Neural crest cell (in vitro differentiated cells): Measurements from ENCODE around the gene HEXD. TPM values are rescaled to one million over a fixed set of nuclear protein-coding genes. Genes with fewer than 3 reads are reported as not detected.
"Not testable (repeated sequence)": the region's sequence is repeated elsewhere in the genome, so short reads cannot be mapped to it uniquely, and the experiment has no call there.

ENCODE experiments used
- DNase-seq: peaks from one replicate; pipeline ENCODE4 v3.0.0; 2021; ENCODE audit warnings: low read depth, mixed read lengths, low spot score
- H3K27ac Mint-ChIP-seq: one replicate; pipeline ENCODE4 v1.8.0; 2021; ENCODE audit warnings: mild to moderate bottlenecking, mixed read lengths; ENCODE audit not compliant: unreplicated experiment
- H3K27me3 Mint-ChIP-seq: 2 replicates; pipeline ENCODE4 v1.8.0; 2021; ENCODE audit warnings: low read depth, mild to moderate bottlenecking, mixed read lengths
- H3K36me3 Mint-ChIP-seq: 2 replicates; pipeline ENCODE4 v1.8.0; 2021; ENCODE audit warnings: low read depth, mild to moderate bottlenecking, mixed read lengths
- H3K4me1 Mint-ChIP-seq: 2 replicates; pipeline ENCODE4 v1.8.0; 2021; ENCODE audit warnings: mixed read lengths
- H3K4me3 Mint-ChIP-seq: one replicate; pipeline ENCODE4 v1.8.0; 2021; ENCODE audit warnings: mild to moderate bottlenecking, mixed read lengths
- H3K9me3 Mint-ChIP-seq: 2 replicates; pipeline ENCODE4 v1.8.0; 2021; ENCODE audit warnings: mixed read lengths
- total RNA-seq: library from RNA; stranded (reverse); gene quantifications from 2 replicates; pipeline ENCODE4 v1.2.1, GENCODE V29; 2021
- TF ChIP-seq, protein P1 (sequence below): fragments of 200-600 bp; sonication (generic); conservative IDR thresholded peaks from 2 replicates; pipeline ENCODE4 v1.5.0; 2021; ENCODE audit warnings: antibody characterized with exemption, mild to moderate bottlenecking

Gene HEXD
- total RNA-seq, 1 donor from 2014 or later, result 48.5 TPM

DNA sequence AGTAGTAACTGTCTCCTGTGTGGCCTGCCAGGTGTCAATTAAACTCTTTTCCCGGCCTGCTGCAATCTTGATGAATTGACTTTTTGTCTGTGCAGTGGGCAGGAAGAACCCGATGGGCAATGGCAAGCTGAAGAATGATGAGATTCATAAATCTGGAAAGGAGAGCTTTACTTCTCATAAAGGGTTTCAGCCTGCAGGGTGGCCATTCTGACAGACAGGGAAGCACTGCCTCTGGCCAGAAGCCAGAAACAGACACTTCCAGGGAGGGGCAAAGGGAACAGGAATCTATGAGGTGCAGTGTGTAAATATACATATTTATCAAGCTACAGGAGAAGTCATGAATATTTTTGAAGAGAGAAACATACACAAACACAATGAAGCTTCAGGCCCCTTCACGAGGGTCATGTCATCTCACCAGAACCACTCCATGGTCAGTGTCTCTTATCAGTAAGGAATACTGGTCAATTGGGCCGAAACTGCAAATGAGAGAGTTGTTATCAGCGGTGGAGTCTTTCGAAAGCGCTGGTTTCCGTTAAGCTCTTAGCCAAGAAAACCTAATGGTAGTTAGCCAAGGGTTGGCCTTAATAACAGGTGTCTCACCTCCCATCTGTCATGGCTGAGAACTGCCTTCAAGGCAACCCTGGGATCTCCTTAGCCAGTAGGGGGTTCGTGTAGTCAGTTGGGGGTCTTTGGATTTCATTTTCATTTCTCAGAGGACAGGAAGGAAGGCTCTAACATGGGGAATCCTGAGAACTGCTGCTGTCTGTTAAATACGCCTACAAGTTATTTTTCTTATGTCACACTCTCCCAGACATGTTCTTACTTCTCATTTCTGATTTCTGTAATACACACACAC is 39.2 kb downstream of the HEXD start:
- Mint-ChIP-seq H3K27ac (peak overlapping the region; percentile 65), H3K36me3 (peaks cover 7% of the 10 kb centered on the region), H3K4me3 (peak overlapping the region; percentile 86), H3K27me3 (no peaks in the 10 kb centered on the region), H3K9me3 (peaks cover 5% of the 10 kb centered on the region), H3K4me1 (peaks cover 17% of the 10 kb centered on the region)
- no peak for DNase-seq
- TF ChIP-seq, protein P1, sequence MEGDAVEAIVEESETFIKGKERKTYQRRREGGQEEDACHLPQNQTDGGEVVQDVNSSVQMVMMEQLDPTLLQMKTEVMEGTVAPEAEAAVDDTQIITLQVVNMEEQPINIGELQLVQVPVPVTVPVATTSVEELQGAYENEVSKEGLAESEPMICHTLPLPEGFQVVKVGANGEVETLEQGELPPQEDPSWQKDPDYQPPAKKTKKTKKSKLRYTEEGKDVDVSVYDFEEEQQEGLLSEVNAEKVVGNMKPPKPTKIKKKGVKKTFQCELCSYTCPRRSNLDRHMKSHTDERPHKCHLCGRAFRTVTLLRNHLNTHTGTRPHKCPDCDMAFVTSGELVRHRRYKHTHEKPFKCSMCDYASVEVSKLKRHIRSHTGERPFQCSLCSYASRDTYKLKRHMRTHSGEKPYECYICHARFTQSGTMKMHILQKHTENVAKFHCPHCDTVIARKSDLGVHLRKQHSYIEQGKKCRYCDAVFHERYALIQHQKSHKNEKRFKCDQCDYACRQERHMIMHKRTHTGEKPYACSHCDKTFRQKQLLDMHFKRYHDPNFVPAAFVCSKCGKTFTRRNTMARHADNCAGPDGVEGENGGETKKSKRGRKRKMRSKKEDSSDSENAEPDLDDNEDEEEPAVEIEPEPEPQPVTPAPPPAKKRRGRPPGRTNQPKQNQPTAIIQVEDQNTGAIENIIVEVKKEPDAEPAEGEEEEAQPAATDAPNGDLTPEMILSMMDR, result no peak

DNA sequence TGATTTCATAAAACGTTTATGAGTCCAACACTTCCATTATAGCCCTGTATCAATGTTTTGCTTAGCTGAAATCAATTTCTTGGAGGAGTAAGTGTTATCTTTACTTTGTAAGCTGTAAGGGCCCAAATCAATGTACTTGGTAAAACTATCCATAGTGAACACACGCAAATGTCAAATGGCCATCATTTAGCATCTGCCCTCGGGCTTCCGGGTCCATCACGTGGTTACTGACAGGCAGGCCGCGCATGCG is 39.7 kb downstream of the HEXD start:
- DNase-seq, result no peak
- TF ChIP-seq, protein P1, result no peak
- H3K36me3 Mint-ChIP-seq, result peaks cover 7% of the 10 kb centered on the region
- H3K27me3 Mint-ChIP-seq, result no peaks in the 10 kb centered on the region
- peak overlapping the region; percentile 86 for H3K4me3 Mint-ChIP-seq
- H3K4me1 Mint-ChIP-seq, result peaks cover 17% of the 10 kb centered on the region
- H3K9me3 Mint-ChIP-seq, result peaks cover 3% of the 10 kb centered on the region
- peak overlapping the region; percentile 36 for H3K27ac Mint-ChIP-seq

DNA sequence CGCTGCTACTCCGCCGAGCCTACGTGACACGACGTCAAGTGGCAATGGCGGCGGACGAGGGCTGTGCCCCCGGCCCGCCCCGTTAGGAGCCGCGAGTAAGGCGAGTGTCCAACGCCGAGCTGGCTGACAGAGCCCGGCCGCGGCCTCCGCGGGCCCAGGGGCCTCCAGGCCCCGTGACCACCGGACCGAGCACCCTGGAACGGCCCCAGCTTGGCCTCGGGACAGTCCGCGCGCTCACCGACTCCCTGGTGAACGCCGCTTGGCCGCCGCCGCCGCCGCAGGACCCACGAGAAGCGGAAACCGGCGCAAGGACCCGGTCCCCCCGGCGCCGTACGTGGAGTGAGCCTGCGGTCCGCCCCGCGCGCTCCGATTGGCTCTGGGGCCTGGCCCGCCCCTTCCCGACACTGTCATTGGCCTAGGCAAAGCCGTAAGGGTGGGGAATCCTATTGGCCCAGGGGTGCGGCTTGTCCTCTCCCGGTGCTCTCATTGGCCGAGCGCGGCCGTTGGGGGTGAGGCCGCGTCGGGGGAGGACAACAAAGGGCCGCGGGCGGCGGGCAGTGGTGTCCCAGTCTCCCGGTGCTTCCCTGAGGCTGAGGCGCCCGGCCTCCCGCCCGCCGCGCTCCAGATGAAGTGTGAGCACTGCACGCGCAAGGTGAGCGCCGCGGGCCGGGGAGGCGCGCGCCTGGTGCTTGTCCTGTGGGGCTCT is 40.2 kb downstream of the HEXD start, which contains the start of gene NARF:
TSS of gene NARF (plus strand) at position 563 of the 706 bp plus-strand sequence. CDS start at position 626, 63 bp downstream.
- TF ChIP-seq, protein P1, result no peak
- H3K4me1 Mint-ChIP-seq, result peaks cover 17% of the 10 kb centered on the region

DNA sequence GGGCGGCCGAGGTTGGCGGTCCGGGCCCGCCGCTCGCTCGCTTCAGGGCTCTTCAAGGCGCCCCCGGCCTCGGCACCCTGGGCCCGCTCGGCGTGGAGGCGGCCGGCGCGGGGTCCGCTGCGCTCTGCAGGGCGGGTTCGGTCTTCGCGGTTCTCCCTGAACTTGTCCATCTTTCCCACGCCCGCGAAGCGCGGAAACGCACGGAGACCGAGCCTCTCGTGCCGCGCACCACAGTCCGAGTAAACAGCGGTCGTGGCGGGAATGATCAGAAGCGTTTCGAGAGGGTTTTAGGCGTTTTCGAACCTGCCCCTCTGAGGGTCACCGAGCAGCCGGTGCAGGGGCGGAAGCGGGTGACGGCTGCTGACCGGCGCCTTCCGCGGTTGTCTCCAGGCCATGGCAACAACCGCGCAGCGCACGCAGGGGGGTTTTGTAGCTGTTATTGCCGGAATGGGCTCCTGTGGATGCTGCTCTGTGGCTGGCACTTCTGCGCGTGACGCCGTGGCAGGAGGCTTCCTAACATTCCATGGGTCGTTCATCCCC is 40.8 kb downstream of the HEXD start:
- H3K27me3 Mint-ChIP-seq, result no peaks in the 10 kb centered on the region
- peaks cover 3% of the 10 kb centered on the region for H3K9me3 Mint-ChIP-seq
- H3K36me3 Mint-ChIP-seq, result peaks cover 6% of the 10 kb centered on the region
- peaks cover 17% of the 10 kb centered on the region for H3K4me1 Mint-ChIP-seq
- H3K4me3 Mint-ChIP-seq, result peak overlapping the region; percentile 95
- peak; percentile 22 for DNase-seq
- TF ChIP-seq, protein P1, result no peak
- peak overlapping the region; percentile 83 for H3K27ac Mint-ChIP-seq

More for the DNA sequence above, 40.2 kb downstream of the HEXD start, which contains the start of gene NARF:
- peak; percentile 91 for DNase-seq
- Mint-ChIP-seq H3K27me3 (no peaks in the 10 kb centered on the region), H3K4me3 (peak within 1 kb of the TSS; percentile 95), H3K27ac (peak within 1 kb of the TSS; percentile 83), H3K36me3 (peaks cover 7% of the 10 kb centered on the region), H3K9me3 (peaks cover 3% of the 10 kb centered on the region)

DNA sequence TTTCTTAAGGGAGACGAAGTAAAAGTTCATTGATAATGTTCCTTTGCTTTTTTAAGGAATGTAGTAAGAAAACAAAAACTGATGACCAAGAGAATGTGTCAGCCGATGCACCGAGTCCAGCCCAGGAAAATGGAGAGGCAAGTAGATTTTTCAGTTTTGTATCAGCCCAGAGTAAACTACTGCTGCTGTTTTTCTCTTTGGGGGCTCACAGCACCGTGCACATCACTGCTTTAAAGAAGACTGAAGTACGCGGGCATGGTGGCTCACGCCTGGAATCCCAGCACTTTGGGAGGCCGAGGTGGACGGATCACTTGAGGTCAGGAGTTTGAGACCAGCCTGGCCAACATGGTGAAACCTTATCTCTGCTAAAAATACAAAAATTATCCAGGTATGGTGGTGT is 41.8 kb downstream of the HEXD start:
- peak overlapping the region; percentile 95 for H3K4me3 Mint-ChIP-seq
- H3K4me1 Mint-ChIP-seq, result peaks cover 17% of the 10 kb centered on the region
- DNase-seq, H3K36me3 Mint-ChIP-seq, H3K27me3 Mint-ChIP-seq, H3K9me3 Mint-ChIP-seq, H3K27ac Mint-ChIP-seq: not testable (repeated sequence)
